Measurements from ENCODE around the gene RABGGTA.
A peak's percentile ranks its signal among the peaks of the same experiment; 100 is the strongest.

Gene RABGGTA, protein sequence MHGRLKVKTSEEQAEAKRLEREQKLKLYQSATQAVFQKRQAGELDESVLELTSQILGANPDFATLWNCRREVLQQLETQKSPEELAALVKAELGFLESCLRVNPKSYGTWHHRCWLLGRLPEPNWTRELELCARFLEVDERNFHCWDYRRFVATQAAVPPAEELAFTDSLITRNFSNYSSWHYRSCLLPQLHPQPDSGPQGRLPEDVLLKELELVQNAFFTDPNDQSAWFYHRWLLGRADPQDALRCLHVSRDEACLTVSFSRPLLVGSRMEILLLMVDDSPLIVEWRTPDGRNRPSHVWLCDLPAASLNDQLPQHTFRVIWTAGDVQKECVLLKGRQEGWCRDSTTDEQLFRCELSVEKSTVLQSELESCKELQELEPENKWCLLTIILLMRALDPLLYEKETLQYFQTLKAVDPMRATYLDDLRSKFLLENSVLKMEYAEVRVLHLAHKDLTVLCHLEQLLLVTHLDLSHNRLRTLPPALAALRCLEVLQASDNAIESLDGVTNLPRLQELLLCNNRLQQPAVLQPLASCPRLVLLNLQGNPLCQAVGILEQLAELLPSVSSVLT

DNA sequence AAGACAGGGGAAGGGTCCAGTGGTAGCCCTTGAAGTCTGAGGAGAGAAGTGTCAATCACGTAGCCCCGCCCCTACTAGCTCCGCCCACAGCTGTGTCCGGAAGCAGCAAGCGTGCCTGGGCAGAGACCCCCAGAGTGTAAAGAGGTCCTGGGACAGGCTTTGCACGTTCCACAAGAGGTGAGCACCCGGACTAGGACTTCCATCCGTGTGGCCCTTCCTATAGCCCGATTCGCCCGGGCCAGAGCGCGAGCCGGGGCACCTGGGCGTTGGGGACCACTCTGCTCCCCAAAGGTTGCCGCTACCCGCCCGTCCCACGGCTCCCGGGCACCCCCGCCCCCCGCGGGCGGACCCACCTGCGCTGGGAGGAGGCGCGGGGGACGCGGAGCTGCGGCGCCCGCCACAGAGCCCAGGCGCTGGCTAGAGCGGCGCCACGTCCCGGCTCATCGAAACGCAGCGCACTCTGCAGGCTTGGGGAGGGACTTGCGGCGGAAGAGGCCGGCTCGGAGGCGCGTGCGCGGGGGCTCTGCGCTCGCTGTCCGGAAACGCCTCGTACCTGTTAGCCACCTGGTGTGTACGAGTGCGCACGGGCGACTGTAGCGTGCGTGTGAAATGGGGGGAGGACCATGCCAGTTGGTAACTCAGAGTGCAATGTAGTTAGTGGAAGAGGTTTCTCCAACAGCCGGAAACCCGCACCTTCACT lies at the start of gene RABGGTA:
TSS of gene RABGGTA (minus strand) at position 464 of the 700 bp plus-strand sequence. CDS start 482 bp downstream, outside the sequence.
- peak; percentile 82 for DNase-seq (ENCODE audit: low read depth)

- no peak for DNase-seq (ENCODE audit: low read depth)
Observed at GRCh38 chr14:24317141-24317928, 45.9 kb upstream of the RABGGTA start.

DNA sequence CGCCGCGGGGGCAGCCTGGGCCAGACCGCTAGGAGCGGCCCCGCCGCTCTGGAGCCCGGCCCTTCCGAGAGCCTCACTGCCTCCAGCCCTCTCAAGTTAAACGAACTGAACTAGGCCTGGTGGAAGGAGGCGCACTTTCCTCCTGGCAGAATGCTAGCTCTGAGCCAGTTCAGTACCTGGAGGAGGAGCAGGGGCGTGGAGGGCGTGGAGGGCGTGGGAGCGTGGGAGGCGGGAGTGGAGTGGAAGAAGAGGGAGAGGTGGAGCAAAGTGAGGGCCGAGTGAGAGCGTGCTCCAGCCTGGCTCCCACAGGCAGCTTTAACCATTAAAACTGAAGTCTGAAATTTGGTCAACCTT lies 45.2 kb upstream of the RABGGTA start:
- DNase-seq (ENCODE audit: low read depth), result no peak

DNA sequence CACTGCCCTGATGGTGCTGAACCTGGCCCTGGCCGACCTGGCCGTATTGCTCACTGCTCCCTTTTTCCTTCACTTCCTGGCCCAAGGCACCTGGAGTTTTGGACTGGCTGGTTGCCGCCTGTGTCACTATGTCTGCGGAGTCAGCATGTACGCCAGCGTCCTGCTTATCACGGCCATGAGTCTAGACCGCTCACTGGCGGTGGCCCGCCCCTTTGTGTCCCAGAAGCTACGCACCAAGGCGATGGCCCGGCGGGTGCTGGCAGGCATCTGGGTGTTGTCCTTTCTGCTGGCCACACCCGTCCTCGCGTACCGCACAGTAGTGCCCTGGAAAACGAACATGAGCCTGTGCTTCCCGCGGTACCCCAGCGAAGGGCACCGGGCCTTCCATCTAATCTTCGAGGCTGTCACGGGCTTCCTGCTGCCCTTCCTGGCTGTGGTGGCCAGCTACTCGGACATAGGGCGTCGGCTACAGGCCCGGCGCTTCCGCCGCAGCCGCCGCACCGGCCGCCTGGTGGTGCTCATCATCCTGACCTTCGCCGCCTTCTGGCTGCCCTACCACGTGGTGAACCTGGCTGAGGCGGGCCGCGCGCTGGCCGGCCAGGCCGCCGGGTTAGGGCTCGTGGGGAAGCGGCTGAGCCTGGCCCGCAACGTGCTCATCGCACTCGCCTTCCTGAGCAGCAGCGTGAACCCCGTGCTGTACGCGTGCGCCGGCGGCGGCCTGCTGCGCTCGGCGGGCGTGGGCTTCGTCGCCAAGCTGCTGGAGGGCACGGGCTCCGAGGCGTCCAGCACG lies 44.6 kb upstream of the RABGGTA start:
- DNase-seq (ENCODE audit: low read depth), result no peak

GRCh38 chr14:24315243-24315806 lies 43.9 kb upstream of the RABGGTA start:
- no peak for DNase-seq (ENCODE audit: low read depth)

- no peak for DNase-seq (ENCODE audit: low read depth)
Observed at GRCh38 chr14:24314377-24315193, 43.2 kb upstream of the RABGGTA start.

GRCh38 chr14:24313913-24314312 lies 42.5 kb upstream of the RABGGTA start:
- no peak for DNase-seq (ENCODE audit: low read depth)

DNA sequence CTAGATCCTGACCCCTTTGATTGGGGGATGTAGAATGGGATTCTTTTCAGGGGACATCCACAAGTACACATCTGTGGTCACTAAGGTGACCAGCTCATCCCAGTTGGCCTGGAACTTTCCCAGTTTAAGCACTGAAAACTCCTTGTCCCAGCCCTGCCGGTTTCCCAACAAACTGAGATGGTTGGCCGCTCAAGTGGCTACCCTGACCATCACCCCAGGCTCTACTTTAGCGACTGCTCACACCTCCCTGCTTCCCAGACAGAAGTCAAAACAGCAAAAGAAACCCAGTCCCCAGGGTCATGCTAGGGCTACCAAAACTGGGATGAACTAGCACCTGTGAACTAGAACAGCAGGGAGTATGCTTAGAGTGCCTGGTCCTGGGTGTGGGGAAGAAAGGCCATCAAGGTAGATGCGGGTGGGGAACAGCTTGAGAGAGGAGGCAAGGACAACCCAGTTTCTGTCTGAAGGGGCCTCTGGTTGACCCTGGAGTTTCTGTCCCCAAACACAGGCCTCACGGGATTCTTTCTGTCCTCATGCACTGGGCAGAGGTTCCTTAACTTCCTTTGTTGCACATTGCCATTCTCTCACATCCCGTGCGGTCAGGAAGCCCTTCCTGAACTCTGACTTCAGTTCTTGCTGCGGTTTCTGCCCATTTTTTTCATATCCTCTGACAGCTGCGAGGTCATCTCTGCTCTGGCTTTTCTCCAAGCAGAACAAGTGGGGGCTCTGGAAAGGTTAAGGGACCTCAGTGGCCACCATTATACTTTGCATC lies 41.5 kb upstream of the RABGGTA start:
- DNase-seq (ENCODE audit: low read depth), result no peak

DNA sequence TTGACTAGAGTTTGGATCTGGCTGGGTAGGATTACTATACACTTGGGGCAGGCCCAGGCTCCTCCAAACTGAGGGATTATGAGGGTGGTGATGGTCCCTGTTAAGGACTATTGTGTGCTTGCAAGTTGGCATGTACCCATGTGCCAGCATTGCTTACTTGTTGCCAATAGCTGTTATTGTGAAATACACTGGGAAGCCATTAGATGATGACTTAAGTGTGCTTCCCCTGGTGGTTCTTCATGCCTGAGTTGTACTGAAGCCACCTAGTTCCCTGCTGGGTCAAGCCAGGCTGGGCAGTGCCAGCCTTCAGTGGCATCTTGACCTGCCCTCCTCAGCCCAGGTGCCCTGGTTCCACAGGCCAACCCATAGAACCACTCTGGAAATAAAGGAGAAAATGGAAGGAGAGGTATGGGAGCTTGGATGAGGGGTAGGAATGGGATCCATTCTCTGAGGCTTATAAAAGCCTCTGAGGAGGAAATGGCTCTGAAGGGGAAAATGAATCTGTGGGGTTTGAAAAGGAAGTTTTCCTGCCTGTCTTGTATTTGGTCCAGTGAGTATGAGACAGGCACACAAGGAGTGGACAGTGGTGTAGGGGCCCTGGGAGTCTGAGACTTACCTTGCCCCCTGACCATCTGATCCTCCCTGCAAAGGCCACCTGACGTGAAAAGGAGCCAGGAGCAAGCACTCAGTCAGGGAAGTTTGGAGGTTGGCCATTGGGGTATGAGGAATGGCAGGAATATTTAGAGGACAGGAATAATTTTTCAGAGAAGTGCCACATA lies 40.6 kb upstream of the RABGGTA start:
- no peak for DNase-seq (ENCODE audit: low read depth)

DNA sequence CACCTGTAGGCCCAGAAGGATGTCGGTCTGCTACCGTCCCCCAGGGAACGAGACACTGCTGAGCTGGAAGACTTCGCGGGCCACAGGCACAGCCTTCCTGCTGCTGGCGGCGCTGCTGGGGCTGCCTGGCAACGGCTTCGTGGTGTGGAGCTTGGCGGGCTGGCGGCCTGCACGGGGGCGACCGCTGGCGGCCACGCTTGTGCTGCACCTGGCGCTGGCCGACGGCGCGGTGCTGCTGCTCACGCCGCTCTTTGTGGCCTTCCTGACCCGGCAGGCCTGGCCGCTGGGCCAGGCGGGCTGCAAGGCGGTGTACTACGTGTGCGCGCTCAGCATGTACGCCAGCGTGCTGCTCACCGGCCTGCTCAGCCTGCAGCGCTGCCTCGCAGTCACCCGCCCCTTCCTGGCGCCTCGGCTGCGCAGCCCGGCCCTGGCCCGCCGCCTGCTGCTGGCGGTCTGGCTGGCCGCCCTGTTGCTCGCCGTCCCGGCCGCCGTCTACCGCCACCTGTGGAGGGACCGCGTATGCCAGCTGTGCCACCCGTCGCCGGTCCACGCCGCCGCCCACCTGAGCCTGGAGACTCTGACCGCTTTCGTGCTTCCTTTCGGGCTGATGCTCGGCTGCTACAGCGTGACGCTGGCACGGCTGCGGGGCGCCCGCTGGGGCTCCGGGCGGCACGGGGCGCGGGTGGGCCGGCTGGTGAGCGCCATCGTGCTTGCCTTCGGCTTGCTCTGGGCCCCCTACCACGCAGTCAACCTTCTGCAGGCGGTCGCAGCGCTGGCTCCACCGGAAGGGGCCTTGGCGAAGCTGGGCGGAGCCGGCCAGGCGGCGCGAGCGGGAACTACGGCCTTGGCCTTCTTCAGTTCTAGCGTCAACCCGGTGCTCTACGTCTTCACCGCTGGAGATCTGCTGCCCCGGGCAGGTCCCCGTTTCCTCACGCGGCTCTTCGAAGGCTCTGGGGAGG lies 39.5 kb upstream of the RABGGTA start, which contains the start of gene LTB4R:
TSS of gene LTB4R (plus strand) at position 857 of the 959 bp plus-strand sequence. CDS start 4,150 bp downstream, outside the sequence.
- DNase-seq (ENCODE audit: low read depth), result peak; percentile 22

GRCh38 chr14:24310265-24310645 lies 38.9 kb upstream of the RABGGTA start:
- no peak for DNase-seq (ENCODE audit: low read depth)

DNA sequence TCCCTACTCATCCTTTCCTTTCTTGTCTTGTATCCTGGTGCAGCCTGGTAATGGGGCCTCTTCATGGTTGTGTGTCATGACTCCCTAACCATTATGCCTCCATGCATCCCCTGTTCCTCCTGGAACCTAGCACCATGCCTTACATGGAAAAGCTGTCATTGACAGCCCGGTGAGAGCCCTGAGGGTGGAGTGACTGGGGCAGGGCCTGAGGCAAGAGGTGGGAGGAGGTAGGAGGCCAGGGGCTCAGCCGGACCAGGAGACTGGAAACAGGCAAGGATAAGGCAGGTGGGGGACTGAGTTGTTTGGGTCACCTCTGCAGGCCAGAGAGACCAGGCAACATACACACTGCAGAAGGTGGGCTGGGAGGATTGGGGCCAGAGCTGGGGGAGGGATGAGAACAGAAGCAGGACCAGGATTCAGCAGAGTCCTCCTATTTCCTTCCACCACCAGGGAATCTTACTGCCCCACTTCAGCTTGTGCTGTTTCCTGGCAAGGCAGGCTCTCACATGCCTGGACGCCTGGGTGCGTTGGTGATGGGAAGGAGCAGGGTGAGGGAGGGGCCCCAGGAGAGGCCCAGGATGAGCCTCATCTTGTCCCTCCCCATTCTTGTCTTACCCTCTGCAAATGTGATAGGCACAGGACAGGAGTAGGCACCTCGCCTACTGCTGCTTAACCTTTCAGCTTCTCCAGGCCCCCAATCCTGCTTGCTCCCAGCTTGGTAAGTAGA lies 38.3 kb upstream of the RABGGTA start, which contains the start of gene LTB4R2:
TSS of gene LTB4R2 (plus strand) at position 603 of the 727 bp plus-strand sequence. CDS start 525 bp downstream, outside the sequence.
- no peak for DNase-seq (ENCODE audit: low read depth)

GRCh38 chr14:24308342-24309124 lies 37.1 kb upstream of the RABGGTA start:
- no peak for DNase-seq (ENCODE audit: low read depth)

DNA sequence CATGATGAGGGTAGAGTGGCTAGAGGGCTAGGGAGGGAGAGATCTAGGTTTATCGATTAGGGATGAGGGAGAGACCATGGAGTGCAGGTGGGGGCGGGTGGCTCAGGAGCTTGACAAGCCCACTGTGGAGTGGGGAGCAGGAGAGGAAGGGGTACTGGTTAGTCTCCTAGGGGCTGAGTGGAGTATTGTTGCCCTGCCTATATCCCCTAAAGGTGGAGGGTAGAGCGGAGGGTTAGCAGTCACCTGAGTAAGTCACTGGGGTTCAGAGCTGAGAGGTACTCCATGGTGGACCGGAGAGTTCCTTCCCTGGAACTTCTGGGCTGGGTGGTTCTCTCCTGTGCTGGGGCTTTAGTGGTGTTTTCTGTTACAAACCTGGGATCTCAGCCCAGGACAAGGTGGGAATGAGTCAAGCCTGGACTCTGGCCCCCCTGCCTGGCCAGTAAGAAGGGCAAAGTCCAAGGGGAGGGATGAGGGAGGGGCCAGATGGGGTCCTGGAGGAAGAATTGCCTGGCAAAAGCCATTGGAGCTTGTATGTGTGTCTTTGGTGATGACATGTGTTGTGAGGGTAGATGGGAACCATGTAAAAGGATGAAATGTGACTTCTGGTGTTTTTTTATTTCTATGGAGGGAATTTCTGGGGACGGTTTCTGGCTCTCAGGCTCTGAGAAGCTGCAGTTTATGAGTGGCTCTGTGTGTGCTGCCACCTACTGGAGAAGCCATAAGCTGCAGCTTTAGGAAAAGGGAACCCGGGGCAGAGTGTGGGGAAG lies 36.4 kb upstream of the RABGGTA start, which contains the start of gene CIDEB:
TSS of gene CIDEB (minus strand) at position 403 of the 767 bp plus-strand sequence. CDS start at position 284, 119 bp downstream.
- DNase-seq (ENCODE audit: low read depth), result peak; percentile 41

DNA sequence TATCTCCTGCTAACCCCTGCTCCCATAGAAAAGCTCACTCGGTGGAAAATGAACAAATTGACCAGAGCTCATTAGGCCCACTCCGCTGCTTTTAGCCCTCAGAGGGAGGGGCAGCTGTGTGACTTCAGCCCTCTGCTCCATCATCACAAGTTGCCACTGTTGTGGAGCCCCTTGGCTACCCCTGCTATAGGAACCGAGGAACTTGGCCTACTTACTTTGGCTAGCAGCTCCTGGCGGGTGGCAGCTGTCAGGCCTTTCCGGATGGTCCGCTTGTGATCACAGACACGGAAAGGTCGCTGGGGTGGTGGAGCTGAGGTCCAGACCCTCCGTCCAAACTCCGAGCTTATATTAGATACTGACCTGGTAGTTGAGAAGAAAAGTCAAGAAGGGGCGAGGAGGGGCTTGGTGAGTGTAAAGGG lies 35.8 kb upstream of the RABGGTA start:
- no peak for DNase-seq (ENCODE audit: low read depth)

Data from stimulated activated CD8-positive, alpha-beta memory T cell treated with anti-CD3 and anti-CD28 coated beads, Interleukin-12 subunit alpha, Interleukin-12 subunit beta, amount 100 ng/mL, for 1 hour (primary cell).